Karpas-422 (cell line): ENCODE results near the gene CCDC12. TPM values are rescaled to one million over a fixed set of nuclear protein-coding genes. Genes with fewer than 3 reads are reported as not detected.

ENCODE experiments used
- DNase-seq: peaks from one replicate; pipeline ENCODE4 v3.0.0-alpha.2; 2015
- H2AFZ ChIP-seq: fragments of 200-600 bp; sonication (generic); 2 replicates; pipeline ENCODE4 v1.6.1; 2014; ENCODE audit warnings: antibody characterized with exemption, low read length, mixed read lengths
- H3K27ac ChIP-seq: fragments of 200-600 bp; sonication (generic); 2 replicates; pipeline ENCODE4 v1.5.1; 2014; ENCODE audit warnings: mild to moderate bottlenecking, low read length, moderate library complexity
- H3K27me3 ChIP-seq: fragments of 200-600 bp; sonication (generic); 2 replicates; pipeline ENCODE4 v1.6.1; 2014; ENCODE audit warnings: low read length, mixed read lengths
- H3K36me3 ChIP-seq: fragments of 200-600 bp; sonication (generic); 2 replicates; pipeline ENCODE4 v1.6.1; 2014; ENCODE audit warnings: low read length, mixed read lengths; ENCODE audit not compliant: insufficient read depth
- H3K4me1 ChIP-seq: fragments of 200-600 bp; sonication (generic); 2 replicates; pipeline ENCODE4 v1.6.1; 2014; ENCODE audit warnings: mild to moderate bottlenecking, low read length, mixed read lengths
- H3K4me2 ChIP-seq: fragments of 200-600 bp; sonication (generic); 2 replicates; pipeline ENCODE4 v1.6.1; 2014; ENCODE audit warnings: low read length, low read depth, mild to moderate bottlenecking; ENCODE audit not compliant: poor library complexity, severe bottlenecking
- H3K4me3 ChIP-seq: fragments of 200-600 bp; sonication (generic); 2 replicates; pipeline ENCODE4 v1.5.1; 2014; ENCODE audit warnings: mild to moderate bottlenecking, antibody characterized with exemption, low read length, mixed read lengths
- H3K79me2 ChIP-seq: fragments of 200-600 bp; sonication (generic); 2 replicates; pipeline ENCODE4 v1.6.1; 2014; ENCODE audit warnings: mild to moderate bottlenecking, low read length, mixed read lengths
- H3K9ac ChIP-seq: fragments of 200-600 bp; sonication (generic); 2 replicates; pipeline ENCODE4 v1.6.0; 2014; ENCODE audit warnings: low read length
- H3K9me2 ChIP-seq: fragments of 200-600 bp; sonication (generic), shearing (Covaris generic); replicated peaks from 2 replicates; pipeline ENCODE4 v1.6.0; 2014; ENCODE audit warnings: mild to moderate bottlenecking, low read length, moderate library complexity; ENCODE audit not compliant: insufficient read depth
- H3K9me3 ChIP-seq: fragments of 300-700, 200-600 bp; sonication (generic); 2 replicates; pipeline ENCODE4 v1.6.1; 2014; ENCODE audit warnings: low read length, mixed read lengths
- H4K20me1 ChIP-seq: fragments of 200-600 bp; sonication (generic); 2 replicates; pipeline ENCODE4 v1.6.1; 2014; ENCODE audit warnings: mild to moderate bottlenecking, antibody characterized with exemption, low read length, low read depth; ENCODE audit not compliant: insufficient read depth
- total RNA-seq: library from RNA; depleted of rRNA; stranded (reverse); fragments of >200 nt; shearing (Covaris generic); gene quantifications from 2 replicates; pipeline ENCODE4 v1.2.3, GENCODE V29; 2014; ENCODE audit warnings: low replicate concordance

Gene CCDC12
- total RNA-seq, 1 experiment from 2014 or later, result 40.2 TPM

DNA sequence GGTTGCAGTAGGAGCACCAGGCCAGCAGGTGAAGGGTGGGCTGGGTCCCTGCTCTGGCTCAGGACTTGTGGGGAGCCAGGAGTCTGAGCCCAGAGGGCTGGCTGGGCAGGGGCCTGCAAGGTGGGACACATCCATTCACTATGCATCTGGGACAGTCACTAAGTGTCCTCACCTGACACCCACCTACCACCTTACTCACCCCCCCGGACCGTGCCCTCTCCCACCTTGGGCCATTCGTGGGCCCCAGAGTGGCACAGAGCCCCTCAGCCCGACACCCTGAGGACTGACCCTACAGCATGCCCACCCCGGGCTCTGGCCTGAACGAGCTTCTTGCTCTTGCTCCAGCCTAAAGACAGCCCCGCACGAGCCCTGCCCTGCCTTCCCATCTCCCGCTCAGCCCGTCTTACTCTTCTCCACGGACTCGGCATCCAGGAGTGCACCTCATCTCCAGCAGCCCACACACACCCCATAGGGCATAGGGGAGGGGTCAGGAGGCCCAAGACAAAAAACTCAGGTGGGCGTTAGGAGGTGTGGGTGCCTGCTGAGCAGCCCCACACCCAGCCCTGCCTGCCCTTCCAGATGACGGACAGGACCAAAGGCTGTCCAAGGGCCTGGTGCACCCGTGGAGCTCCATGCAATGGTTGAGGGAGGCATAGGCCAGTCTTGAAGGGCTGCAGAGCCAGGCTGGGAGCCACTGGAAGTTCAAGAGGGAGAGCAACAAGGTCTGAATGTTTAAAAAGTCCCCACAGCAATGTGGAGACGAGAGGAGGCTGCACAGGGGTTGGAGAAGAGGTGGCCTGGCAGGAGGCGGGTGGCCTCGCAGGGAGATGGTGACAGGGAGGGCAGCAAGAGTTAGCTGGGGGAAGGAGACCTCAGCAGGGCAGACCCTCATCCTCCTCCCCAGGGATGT lies 72.0 kb downstream of the CCDC12 start:
- no peak for DNase-seq
- Histone ChIP-seq H3K9ac (no peak overlapping the region), H2AFZ (no peak overlapping the region), H3K4me1 (peaks cover 7% of the 10 kb centered on the region), H3K27ac (no peak overlapping the region), H4K20me1 (no peaks in the 10 kb centered on the region), H3K9me2 (no peaks in the 10 kb centered on the region), H3K79me2 (no peaks in the 10 kb centered on the region), H3K27me3 (no peaks in the 10 kb centered on the region), H3K9me3 (no peaks in the 10 kb centered on the region), H3K36me3 (no peaks in the 10 kb centered on the region), H3K4me3 (no peak overlapping the region), H3K4me2 (no peak overlapping the region)

DNA sequence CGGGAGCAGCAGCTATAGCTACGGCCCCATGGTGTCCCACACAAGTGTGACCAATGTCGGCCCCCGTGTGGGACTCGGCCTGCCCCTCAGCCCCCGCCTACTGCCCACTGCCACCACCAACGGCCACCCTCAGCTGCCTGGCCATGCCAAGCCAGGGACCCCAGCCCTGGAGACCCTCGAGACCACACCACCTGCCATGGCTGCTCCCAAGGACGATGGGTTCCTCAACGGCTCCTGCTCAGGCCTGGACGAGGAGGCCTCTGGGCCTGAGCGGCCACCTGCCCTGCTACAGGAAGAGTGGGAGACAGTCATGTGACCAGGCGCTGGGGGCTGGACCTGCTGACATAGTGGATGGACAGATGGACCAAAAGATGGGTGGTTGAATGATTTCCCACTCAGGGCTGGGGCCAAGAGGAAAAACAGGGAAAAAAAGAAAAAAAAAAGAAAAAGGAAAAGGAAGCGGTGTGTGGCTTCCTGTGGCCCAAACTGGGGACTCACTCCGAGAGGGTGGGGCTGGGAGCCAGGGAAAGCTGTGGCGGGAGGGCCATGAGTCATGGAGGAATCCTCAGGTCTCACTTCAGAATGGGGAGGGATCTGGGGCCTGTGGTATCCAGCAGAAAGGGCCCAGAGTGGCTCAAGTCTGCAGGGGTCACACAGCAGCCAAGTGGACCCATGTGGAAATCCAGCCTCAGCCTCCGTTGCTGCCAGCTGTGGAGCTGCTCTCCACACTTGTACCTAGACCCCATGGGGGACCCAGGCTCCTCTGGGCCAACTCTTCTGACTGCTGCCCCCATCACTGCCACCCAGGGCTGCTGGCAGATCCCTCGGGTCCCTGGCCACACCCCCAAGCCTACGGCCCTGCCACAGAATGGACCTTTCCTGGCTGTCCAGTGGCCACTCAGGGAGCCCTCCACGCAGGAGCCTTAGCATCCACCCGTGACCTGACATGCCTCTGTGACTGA lies 72.9 kb downstream of the CCDC12 start:
- Histone ChIP-seq H3K4me2 (no peak overlapping the region), H3K36me3 (no peaks in the 10 kb centered on the region), H3K9me3 (no peaks in the 10 kb centered on the region), H3K27me3 (no peaks in the 10 kb centered on the region), H3K4me3 (no peak overlapping the region), H3K79me2 (no peaks in the 10 kb centered on the region), H3K4me1 (peaks cover 2% of the 10 kb centered on the region; the same call in 1 of the 2 replicates), H3K9me2 (no peaks in the 10 kb centered on the region), H3K9ac (no peak overlapping the region), H4K20me1 (no peaks in the 10 kb centered on the region), H2AFZ (no peak overlapping the region), H3K27ac (no peak overlapping the region)
- DNase-seq, result no peak

DNA sequence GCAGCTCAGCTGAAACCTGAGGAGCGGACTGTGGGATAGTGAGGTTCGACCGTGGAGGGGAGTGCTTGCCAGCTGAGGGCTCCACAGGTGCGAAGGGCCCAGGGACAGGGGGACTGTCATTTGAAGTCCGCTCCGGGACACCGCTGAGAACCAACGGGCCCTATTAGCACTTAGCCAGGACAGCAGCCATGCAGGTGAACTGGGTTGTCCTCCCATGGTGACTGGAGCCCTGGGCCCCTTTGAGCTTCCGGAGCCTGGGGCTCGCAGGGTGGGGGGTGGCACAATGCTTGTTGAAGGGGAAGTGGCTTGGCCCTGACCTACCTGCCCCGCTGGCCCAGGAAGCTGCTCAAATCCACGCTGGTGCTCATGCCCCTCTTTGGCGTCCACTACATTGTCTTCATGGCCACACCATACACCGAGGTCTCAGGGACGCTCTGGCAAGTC lies 74.3 kb downstream of the CCDC12 start:
- H3K4me3 ChIP-seq, result no peak overlapping the region
- no peaks in the 10 kb centered on the region for H3K9me2 ChIP-seq
- no peak overlapping the region for H2AFZ ChIP-seq
- H3K4me1 ChIP-seq, result no peaks in the 10 kb centered on the region
- H3K36me3 ChIP-seq, result no peaks in the 10 kb centered on the region
- H3K4me2 ChIP-seq, result no peak overlapping the region
- no peaks in the 10 kb centered on the region for H3K79me2 ChIP-seq
- H3K27me3 ChIP-seq, result no peaks in the 10 kb centered on the region
- H4K20me1 ChIP-seq, result no peaks in the 10 kb centered on the region
- H3K9me3 ChIP-seq, result no peaks in the 10 kb centered on the region
- DNase-seq, result no peak
- no peak overlapping the region for H3K27ac ChIP-seq
- no peak overlapping the region for H3K9ac ChIP-seq

DNA sequence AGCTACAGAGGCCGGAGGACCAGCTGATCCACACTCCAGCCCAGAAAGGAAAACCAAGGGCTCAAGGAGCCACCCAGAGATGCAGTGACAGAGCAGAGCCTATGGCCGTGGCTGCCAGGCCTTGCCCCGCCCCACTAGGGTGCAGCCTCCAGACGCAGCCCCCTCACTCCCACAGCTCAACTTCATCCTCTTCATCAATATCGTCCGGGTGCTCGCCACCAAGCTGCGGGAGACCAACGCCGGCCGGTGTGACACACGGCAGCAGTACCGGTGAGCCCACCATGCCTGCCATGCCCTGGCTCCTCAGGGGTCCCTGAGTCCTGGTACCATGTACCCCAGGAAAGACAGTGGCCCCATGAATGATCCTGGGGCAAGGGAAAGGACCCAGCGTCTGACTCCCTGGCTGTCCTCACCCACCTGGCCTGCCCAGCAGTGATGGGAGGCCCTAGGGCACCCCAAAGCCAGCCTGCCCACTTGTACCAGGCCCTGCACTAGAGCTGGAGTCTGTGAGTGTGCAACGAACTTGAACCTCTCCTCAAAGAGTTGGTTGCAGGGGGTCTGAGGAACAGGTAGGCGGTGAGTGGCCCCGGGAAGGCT lies 74.9 kb downstream of the CCDC12 start:
- Histone ChIP-seq H3K9ac (no peak overlapping the region), H3K4me3 (no peak overlapping the region), H3K27me3 (no peaks in the 10 kb centered on the region), H2AFZ (no peak overlapping the region), H3K36me3 (no peaks in the 10 kb centered on the region), H3K4me1 (no peaks in the 10 kb centered on the region), H3K9me2 (no peaks in the 10 kb centered on the region), H3K27ac (no peak overlapping the region), H3K9me3 (no peaks in the 10 kb centered on the region), H4K20me1 (no peaks in the 10 kb centered on the region), H3K4me2 (no peak overlapping the region), H3K79me2 (no peaks in the 10 kb centered on the region)
- DNase-seq, result no peak

DNA sequence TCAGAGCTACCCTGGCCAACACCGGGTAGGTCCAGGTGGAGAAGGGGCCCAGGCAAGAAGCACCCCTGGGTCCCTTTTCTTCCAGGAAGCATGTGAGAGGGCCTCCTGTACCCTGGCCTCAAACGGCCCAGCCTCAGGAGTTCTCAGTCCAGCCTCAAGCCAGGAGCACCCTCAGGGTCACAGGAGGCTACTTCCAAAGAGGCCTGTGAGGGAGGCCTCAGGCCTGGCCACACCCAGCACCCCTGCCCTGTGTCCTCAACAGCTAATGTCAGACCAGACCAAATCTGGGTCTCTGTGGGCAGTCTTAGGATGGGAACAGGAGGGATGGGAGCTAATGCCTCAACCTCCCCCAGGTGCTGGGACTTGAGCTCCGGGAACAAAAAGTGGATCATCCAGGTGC lies 75.5 kb downstream of the CCDC12 start:
- H3K9me3 ChIP-seq, result no peaks in the 10 kb centered on the region
- no peaks in the 10 kb centered on the region for H3K4me1 ChIP-seq
- no peak for DNase-seq
- H3K27ac ChIP-seq, result no peak overlapping the region
- H3K4me3 ChIP-seq, result no peak overlapping the region
- H3K4me2 ChIP-seq, result no peak overlapping the region
- H3K79me2 ChIP-seq, result no peaks in the 10 kb centered on the region
- no peaks in the 10 kb centered on the region for H3K27me3 ChIP-seq
- no peak overlapping the region for H2AFZ ChIP-seq
- H3K9me2 ChIP-seq, result no peaks in the 10 kb centered on the region
- no peaks in the 10 kb centered on the region for H3K36me3 ChIP-seq
- H4K20me1 ChIP-seq, result no peaks in the 10 kb centered on the region
- H3K9ac ChIP-seq, result no peak overlapping the region

DNA sequence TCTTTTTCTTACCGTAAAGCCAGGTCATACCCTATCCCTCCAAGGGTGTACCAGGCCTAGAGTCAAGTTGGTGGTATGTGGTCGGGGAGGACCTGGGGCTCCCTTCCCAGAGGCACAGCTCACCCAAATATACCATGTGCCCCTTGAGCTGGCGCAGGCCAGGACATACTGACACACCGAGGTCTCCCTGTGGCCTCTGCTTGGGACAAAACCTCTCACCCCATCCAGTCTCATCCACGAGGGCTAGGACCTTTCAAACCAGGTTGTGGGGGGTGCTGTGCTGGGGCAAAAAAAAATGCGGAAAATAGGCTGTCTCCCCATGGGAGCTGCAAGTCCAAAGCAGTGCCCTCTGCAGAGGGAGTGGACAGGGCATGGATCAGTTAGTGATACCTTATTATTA lies 76.2 kb downstream of the CCDC12 start:
- Histone ChIP-seq H3K9me2 (no peaks in the 10 kb centered on the region), H3K4me2 (no peak overlapping the region), H3K79me2 (no peaks in the 10 kb centered on the region), H3K36me3 (no peaks in the 10 kb centered on the region), H3K4me1 (no peaks in the 10 kb centered on the region), H3K4me3 (no peak overlapping the region), H2AFZ (no peak overlapping the region), H3K27me3 (no peaks in the 10 kb centered on the region), H4K20me1 (0 out of 2 replicates have a peak, but pooled peaks cover 6% of the 10 kb centered on the region), H3K9me3 (no peaks in the 10 kb centered on the region), H3K9ac (no peak overlapping the region), H3K27ac (no peak overlapping the region)
- DNase-seq, result no peak

DNA sequence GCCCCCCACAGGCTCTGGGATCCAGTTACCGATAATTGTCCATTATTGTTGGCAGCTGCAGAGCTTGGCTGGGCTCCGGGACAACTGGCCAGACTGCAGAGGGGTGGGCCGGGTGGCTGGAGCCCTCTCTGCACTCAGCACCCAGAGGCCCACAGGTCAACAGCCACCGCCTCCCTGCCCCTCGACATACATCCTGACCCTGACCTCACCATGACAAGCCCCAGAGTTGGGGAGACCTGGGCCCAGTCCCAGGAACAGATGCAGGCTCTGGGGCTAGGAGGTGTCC lies 76.6 kb downstream of the CCDC12 start:
- no peak for DNase-seq
- Histone ChIP-seq H4K20me1 (0 out of 2 replicates have a peak, but pooled peaks cover 6% of the 10 kb centered on the region), H3K4me1 (no peaks in the 10 kb centered on the region), H3K4me3 (no peak overlapping the region), H3K36me3 (no peaks in the 10 kb centered on the region), H3K27me3 (no peaks in the 10 kb centered on the region), H3K9me3 (no peaks in the 10 kb centered on the region), H3K4me2 (no peak overlapping the region), H3K9ac (no peak overlapping the region), H3K9me2 (no peaks in the 10 kb centered on the region), H3K79me2 (no peaks in the 10 kb centered on the region), H2AFZ (no peak overlapping the region), H3K27ac (no peak overlapping the region)
